ENCODE results near the gene EFHC1.
"Not testable (repeated sequence)": the region's sequence is repeated elsewhere in the genome, so short reads cannot be mapped to it uniquely, and the experiment has no call there.

Gene EFHC1

GRCh38 chr6:52410979-52411378, 9.2 kb upstream of the EFHC1 start:
- H3K27ac Mint-ChIP-seq = no peak overlapping the region
- H3K4me1 Mint-ChIP-seq = peaks cover 3% of the 10 kb centered on the region
- no peak overlapping the region for H3K4me3 Mint-ChIP-seq
- no peak for ATAC-seq (ENCODE audit: low read depth)
- H3K27me3 Mint-ChIP-seq = no peaks in the 10 kb centered on the region
- no peaks in the 10 kb centered on the region for H3K36me3 Mint-ChIP-seq
- DNase-seq (ENCODE audit: low spot score in 2 of 2) = no peak
- H3K9me3 Mint-ChIP-seq = no peaks in the 10 kb centered on the region

GRCh38 chr6:52411911-52412310, 8.2 kb upstream of the EFHC1 start:
- Mint-ChIP-seq H3K27ac (no peak overlapping the region), H3K4me3 (no peak overlapping the region), H3K4me1 (peaks cover 7% of the 10 kb centered on the region), H3K27me3 (no peaks in the 10 kb centered on the region), H3K36me3 (no peaks in the 10 kb centered on the region), H3K9me3 (no peaks in the 10 kb centered on the region)
- ATAC-seq (ENCODE audit: low read depth) = no peak
- DNase-seq (ENCODE audit: low spot score in 2 of 2) = no peak

- Mint-ChIP-seq H3K4me3 (no peak overlapping the region), H3K36me3 (no peaks in the 10 kb centered on the region), H3K4me1 (peaks cover 16% of the 10 kb centered on the region), H3K9me3 (no peaks in the 10 kb centered on the region), H3K27ac (peak overlapping the region; percentile 18), H3K27me3 (no peaks in the 10 kb centered on the region)
- no peak for DNase-seq (ENCODE audit: low spot score in 2 of 2)
- ATAC-seq (ENCODE audit: low read depth) = no peak
These were observed 4.8 kb upstream of the EFHC1 start for GRCh38 chr6:52415333-52415732.

- no peak overlapping the region for H3K27ac Mint-ChIP-seq
- peaks cover 16% of the 10 kb centered on the region for H3K4me1 Mint-ChIP-seq
- H3K9me3 Mint-ChIP-seq = no peaks in the 10 kb centered on the region
- H3K27me3 Mint-ChIP-seq = no peaks in the 10 kb centered on the region
- DNase-seq (ENCODE audit: low spot score in 2 of 2) = no peak
- no peaks in the 10 kb centered on the region for H3K36me3 Mint-ChIP-seq
- H3K4me3 Mint-ChIP-seq = no peak overlapping the region
- no peak for ATAC-seq (ENCODE audit: low read depth)
These were observed 4.1 kb upstream of the EFHC1 start for GRCh38 chr6:52415917-52416628.

- peaks cover 16% of the 10 kb centered on the region for H3K4me1 Mint-ChIP-seq
- H3K4me3 Mint-ChIP-seq = no peak overlapping the region
- DNase-seq (ENCODE audit: low spot score in 2 of 2) (peak; percentile 59 to 78), ATAC-seq (ENCODE audit: low read depth) (peak; percentile 7)
- H3K27ac Mint-ChIP-seq = no peak overlapping the region
- H3K36me3 Mint-ChIP-seq = no peaks in the 10 kb centered on the region
- H3K27me3 Mint-ChIP-seq = no peaks in the 10 kb centered on the region
- no peaks in the 10 kb centered on the region for H3K9me3 Mint-ChIP-seq
These were observed 3.5 kb upstream of the EFHC1 start for GRCh38 chr6:52416629-52417151.

GRCh38 chr6:52417675-52418111, 2.4 kb upstream of the EFHC1 start:
- Mint-ChIP-seq H3K36me3 (no peaks in the 10 kb centered on the region), H3K27ac (peak overlapping the region; percentile 80), H3K9me3 (no peaks in the 10 kb centered on the region), H3K4me3 (peak overlapping the region; percentile 41), H3K27me3 (no peaks in the 10 kb centered on the region), H3K4me1 (peaks cover 16% of the 10 kb centered on the region)
- DNase-seq (ENCODE audit: low spot score in 2 of 2) (no peak), ATAC-seq (ENCODE audit: low read depth) (no peak)

GRCh38 chr6:52418606-52419005, 1.5 kb upstream of the EFHC1 start:
- no peak for DNase-seq (ENCODE audit: low spot score in 2 of 2)
- Mint-ChIP-seq H3K27ac (no peak overlapping the region), H3K4me3 (no peak overlapping the region), H3K27me3 (no peaks in the 10 kb centered on the region), H3K9me3 (no peaks in the 10 kb centered on the region), H3K4me1 (peaks cover 16% of the 10 kb centered on the region), H3K36me3 (no peaks in the 10 kb centered on the region)
- no peak for ATAC-seq (ENCODE audit: low read depth)

GRCh38 chr6:52420668-52421358, 671 bp downstream of the EFHC1 start:
- Mint-ChIP-seq H3K36me3 (peaks cover 3% of the 10 kb centered on the region), H3K27ac (no peak overlapping the region), H3K9me3 (no peaks in the 10 kb centered on the region), H3K4me3 (no peak overlapping the region), H3K4me1 (peaks cover 13% of the 10 kb centered on the region), H3K27me3 (no peaks in the 10 kb centered on the region)
- ATAC-seq (ENCODE audit: low read depth) (no peak), DNase-seq (ENCODE audit: low spot score in 2 of 2) (no peak)

- ATAC-seq (ENCODE audit: low read depth) (no peak), DNase-seq (ENCODE audit: low spot score in 2 of 2) (no peak)
- Mint-ChIP-seq H3K9me3 (no peaks in the 10 kb centered on the region), H3K27ac (no peak overlapping the region), H3K4me3 (no peak overlapping the region), H3K36me3 (peaks cover 3% of the 10 kb centered on the region), H3K27me3 (no peaks in the 10 kb centered on the region), H3K4me1 (peaks cover 9% of the 10 kb centered on the region)
These were observed 2.0 kb downstream of the EFHC1 start for GRCh38 chr6:52422156-52422555.

GRCh38 chr6:52423448-52423847, 3.3 kb downstream of the EFHC1 start:
- ATAC-seq (ENCODE audit: low read depth) (no peak), DNase-seq (ENCODE audit: low spot score in 2 of 2) (no peak)
- Mint-ChIP-seq H3K4me3 (no peak overlapping the region), H3K4me1 (peaks cover 7% of the 10 kb centered on the region), H3K27me3 (no peaks in the 10 kb centered on the region), H3K27ac (no peak overlapping the region), H3K36me3 (peaks cover 5% of the 10 kb centered on the region), H3K9me3 (no peaks in the 10 kb centered on the region)

- H3K4me1 Mint-ChIP-seq = peaks cover 7% of the 10 kb centered on the region
- H3K27ac Mint-ChIP-seq = no peak overlapping the region
- H3K9me3 Mint-ChIP-seq = no peaks in the 10 kb centered on the region
- DNase-seq (ENCODE audit: low spot score in 2 of 2) (no peak), ATAC-seq (ENCODE audit: low read depth) (no peak)
- H3K4me3 Mint-ChIP-seq = no peak overlapping the region
- H3K27me3 Mint-ChIP-seq = no peaks in the 10 kb centered on the region
- H3K36me3 Mint-ChIP-seq = peaks cover 8% of the 10 kb centered on the region
These were observed 3.8 kb downstream of the EFHC1 start for GRCh38 chr6:52423971-52424381.

GRCh38 chr6:52424513-52424912, 4.4 kb downstream of the EFHC1 start:
- Mint-ChIP-seq H3K36me3 (peaks cover 10% of the 10 kb centered on the region), H3K4me3 (no peak overlapping the region), H3K27me3 (no peaks in the 10 kb centered on the region), H3K4me1 (peaks cover 2% of the 10 kb centered on the region), H3K9me3 (no peaks in the 10 kb centered on the region), H3K27ac (peak overlapping the region; percentile 66)
- ATAC-seq (ENCODE audit: low read depth) (no peak), DNase-seq (ENCODE audit: low spot score in 2 of 2) (no peak)

GRCh38 chr6:52426667-52427066, 6.5 kb downstream of the EFHC1 start:
- H3K9me3 Mint-ChIP-seq = no peaks in the 10 kb centered on the region
- H3K27ac Mint-ChIP-seq = no peak overlapping the region
- no peak overlapping the region for H3K4me3 Mint-ChIP-seq
- H3K27me3 Mint-ChIP-seq = no peaks in the 10 kb centered on the region
- no peaks in the 10 kb centered on the region for H3K4me1 Mint-ChIP-seq
- ATAC-seq (ENCODE audit: low read depth) (no peak), DNase-seq (ENCODE audit: low spot score in 2 of 2) (no peak)
- H3K36me3 Mint-ChIP-seq = peaks cover 23% of the 10 kb centered on the region

GRCh38 chr6:52433294-52433693, 13.2 kb downstream of the EFHC1 start:
- H3K36me3 Mint-ChIP-seq = peaks cover 48% of the 10 kb centered on the region
- H3K27ac Mint-ChIP-seq = peak overlapping the region; percentile 40
- H3K4me1 Mint-ChIP-seq; H3K27me3 Mint-ChIP-seq; H3K9me3 Mint-ChIP-seq; H3K4me3 Mint-ChIP-seq; DNase-seq (ENCODE audit: low spot score in 2 of 2); ATAC-seq (ENCODE audit: low read depth): not testable (repeated sequence)
